Middle frontal gyrus (tissue), 1 donor: ENCODE data around the gene RSAD1.

Experiments used
- DNase-seq: peaks from one replicate; pipeline ENCODE4 v3.0.0-alpha.2; 2015; ENCODE audit warnings: low spot score; ENCODE audit errors: extremely low spot score

Gene RSAD1

GRCh38 chr17:50478391-50479381, at the start of gene RSAD1:
RSAD1 (plus strand) TSS chr17:50478860; CDS start chr17:50478885, 25 bp downstream.
- peak; percentile 60 for DNase-seq

- DNase-seq: no peak
These were observed 48.9 kb upstream of the RSAD1 start for GRCh38 chr17:50429793-50430192.

GRCh38 chr17:50430821-50431618, 47.6 kb upstream of the RSAD1 start:
- DNase-seq: no peak

- DNase-seq: no peak
These were observed 46.4 kb upstream of the RSAD1 start for GRCh38 chr17:50432125-50432762.

- no peak for DNase-seq
These were observed 41.3 kb upstream of the RSAD1 start for GRCh38 chr17:50437409-50437808.

GRCh38 chr17:50439008-50439407, 39.7 kb upstream of the RSAD1 start:
- no peak for DNase-seq

- DNase-seq: no peak
These were observed 38.4 kb upstream of the RSAD1 start for GRCh38 chr17:50440172-50440837.

- DNase-seq: no peak
These were observed 37.5 kb upstream of the RSAD1 start for GRCh38 chr17:50440838-50441829.

- DNase-seq: no peak
These were observed 35.1 kb upstream of the RSAD1 start for GRCh38 chr17:50443505-50443974.

- no peak for DNase-seq
These were observed 33.6 kb upstream of the RSAD1 start for GRCh38 chr17:50444841-50445715.

GRCh38 chr17:50445730-50446325, 32.8 kb upstream of the RSAD1 start:
- DNase-seq: no peak

- no peak for DNase-seq
These were observed 30.6 kb upstream of the RSAD1 start for GRCh38 chr17:50447870-50448595.

GRCh38 chr17:50448643-50449042, 30.0 kb upstream of the RSAD1 start:
- no peak for DNase-seq

- no peak for DNase-seq
These were observed 26.6 kb upstream of the RSAD1 start for GRCh38 chr17:50451943-50452629.

- DNase-seq: no peak
These were observed 25.9 kb upstream of the RSAD1 start for GRCh38 chr17:50452630-50453300.

GRCh38 chr17:50453901-50454300, 24.8 kb upstream of the RSAD1 start:
- no peak for DNase-seq

- no peak for DNase-seq
These were observed 21.0 kb upstream of the RSAD1 start for GRCh38 chr17:50457621-50458020.
